IMR-90 (cell line): ENCODE data around the gene DYSF. TPM values are rescaled to one million over a fixed set of nuclear protein-coding genes. Genes with fewer than 3 reads are reported as not detected.

ENCODE experiments used
- ATAC-seq: fragments of 200-7000 bp; cut with Tn5 transposase; 2 replicates; pipeline ENCODE4 v1.9.1; 2020; ENCODE audit warnings: low read depth, mild to moderate bottlenecking, moderate library complexity
- BruUV-seq: library from RNA; stranded (reverse); fragments of 400-500 nt; replicated peaks from 2 replicates; lab custom pipeline; 2021; lab: Mats Ljungman, UMichigan
- CTCF ChIA-PET: fragments of 300-600 bp; formaldehyde crosslinking; extraction: SDS; loops from one replicate; lab custom pipeline; 2021; ENCODE audit warnings: antibody characterized with exemption; lab: Yijun Ruan, JAX
- POLR2A ChIA-PET: fragments of 300-600 bp; sonication (Branson Sonifier 250); formaldehyde crosslinking; loops from one replicate; lab custom pipeline; 2022; ENCODE audit warnings: antibody characterized with exemption; ENCODE audit not compliant: unreplicated experiment; lab: Charles Lee
- DNase-seq: peaks from one replicate; pipeline ENCODE4 v3.0.0; 2013
- H2AFZ ChIP-seq: replicated peaks from 2 replicates; pipeline ENCODE3; 2013; ENCODE audit warnings: low read length, mild to moderate bottlenecking; ENCODE audit not compliant: poor library complexity
- H2AK5ac ChIP-seq: 2 replicates; pipeline ENCODE4 v1.6.1; 2013; ENCODE audit warnings: low read depth, low read length, inconsistent platforms
- H2AK9ac ChIP-seq: replicated peaks from 2 replicates; pipeline ENCODE3; 2013; ENCODE audit warnings: mild to moderate bottlenecking, low read depth, low read length, moderate library complexity; ENCODE audit not compliant: poor library complexity
- H2BK120ac ChIP-seq: 2 replicates; pipeline ENCODE4 v1.6.1; 2013; ENCODE audit warnings: low read depth, low read length, inconsistent platforms
- H2BK15ac ChIP-seq: 3 replicates; pipeline ENCODE4 v1.6.1; 2013; ENCODE audit warnings: low read depth, low read length, inconsistent platforms
- H2BK20ac ChIP-seq: 2 replicates; pipeline ENCODE4 v1.6.1; 2013; ENCODE audit warnings: low read depth, mild to moderate bottlenecking, inconsistent platforms, low read length, moderate library complexity
- H2BK5ac ChIP-seq: 2 replicates; pipeline ENCODE4 v1.6.1; 2013; ENCODE audit warnings: mild to moderate bottlenecking, low read depth, low read length, inconsistent platforms; ENCODE audit not compliant: poor library complexity, severe bottlenecking
- H3K14ac ChIP-seq: replicated peaks from 2 replicates; pipeline ENCODE4 v1.6.1; 2013; ENCODE audit warnings: low read depth, low read length, inconsistent platforms
- H3K18ac ChIP-seq: 2 replicates; pipeline ENCODE4 v1.6.1; 2013; ENCODE audit warnings: low read depth, low read length, control low read depth
- H3K23ac ChIP-seq: 2 replicates; pipeline ENCODE4 v1.6.1; 2013; ENCODE audit warnings: low read depth, low read length, inconsistent platforms
- H3K27ac ChIP-seq: 2 replicates; pipeline ENCODE4 v1.5.1; 2013; ENCODE audit warnings: mild to moderate bottlenecking, control low read depth, low read length; ENCODE audit not compliant: insufficient read depth
- H3K27me3 ChIP-seq: 2 replicates; pipeline ENCODE4 v1.6.1; 2013; ENCODE audit warnings: low read length; ENCODE audit not compliant: control insufficient read depth, insufficient read depth
- H3K36me3 ChIP-seq: 2 replicates; pipeline ENCODE4 v1.6.1; 2013; ENCODE audit warnings: low read length, mixed read lengths; ENCODE audit not compliant: control insufficient read depth, insufficient read depth
- H3K4ac ChIP-seq: 2 replicates; pipeline ENCODE4 v1.6.1; 2013; ENCODE audit warnings: low read depth, low read length, inconsistent platforms
- H3K4me1 ChIP-seq: 2 replicates; pipeline ENCODE4 v1.6.1; 2013; ENCODE audit warnings: low read length, mixed read lengths; ENCODE audit not compliant: control insufficient read depth, insufficient read depth
- H3K4me2 ChIP-seq: 2 replicates; pipeline ENCODE4 v1.6.1; 2013; ENCODE audit warnings: low read depth, mild to moderate bottlenecking, control low read depth, low read length, moderate library complexity
- H3K4me3 ChIP-seq: 2 replicates; pipeline ENCODE4 v1.5.1; 2013; ENCODE audit warnings: low read depth, mild to moderate bottlenecking, control low read depth, low read length, moderate library complexity; ENCODE audit not compliant: insufficient read depth
- H3K56ac ChIP-seq: 2 replicates; pipeline ENCODE4 v1.6.1; 2013; ENCODE audit warnings: low read length, inconsistent platforms; ENCODE audit not compliant: insufficient read depth; ENCODE audit errors: extremely low read depth
- H3K79me1 ChIP-seq, 2 experiments: 2 replicates each; pipeline ENCODE4 v1.6.1; 2013; ENCODE audit warnings: low read length in 2 of 2, inconsistent platforms in 1 of 2, low read depth in 1 of 2
- H3K9ac ChIP-seq: 2 replicates; pipeline ENCODE4 v1.6.1; 2013; ENCODE audit warnings: low read depth, low read length, control low read depth
- H3K9me1 ChIP-seq: 2 replicates; pipeline ENCODE4 v1.6.1; 2013; ENCODE audit warnings: low read length, inconsistent platforms; ENCODE audit not compliant: insufficient read depth
- H3K9me3 ChIP-seq: 2 replicates; pipeline ENCODE4 v1.6.1; 2013; ENCODE audit warnings: low read length; ENCODE audit not compliant: control insufficient read depth, insufficient read depth
- H4K20me1 ChIP-seq: 2 replicates; pipeline ENCODE4 v1.6.1; 2013; ENCODE audit warnings: low read length, inconsistent platforms; ENCODE audit not compliant: insufficient read depth
- H4K5ac ChIP-seq: 2 replicates; pipeline ENCODE4 v1.6.1; 2013; ENCODE audit warnings: mild to moderate bottlenecking, low read depth, low read length, control low read depth
- H4K8ac ChIP-seq, 2 experiments: 2 replicates each; pipeline ENCODE4 v1.6.1; 2013; ENCODE audit warnings: low read depth in 2 of 2, low read length in 2 of 2, control low read depth in 1 of 2, inconsistent platforms in 1 of 2
- H4K91ac ChIP-seq: 2 replicates; pipeline ENCODE4 v1.6.1; 2013; ENCODE audit warnings: low read depth, low read length, inconsistent platforms; ENCODE audit not compliant: insufficient read depth
- BHLHE40 ChIP-seq: fragments of 150-350 bp; IDR thresholded peaks from 2 replicates; pipeline ENCODE4 v1.6.1; 2016; ENCODE audit warnings: mild to moderate bottlenecking, low read depth, low read length
- CEBPB ChIP-seq: IDR thresholded peaks from 2 replicates; pipeline ENCODE4 v1.6.1; 2012; ENCODE audit warnings: low read depth, low read length, improper control_type of control experiment
- CHD1 ChIP-seq: IDR thresholded peaks from 2 replicates; pipeline ENCODE4 v1.6.1; 2012; ENCODE audit warnings: low read depth, low read length, improper control_type of control experiment
- ELK1 ChIP-seq: fragments of 150-350 bp; IDR thresholded peaks from 2 replicates; pipeline ENCODE4 v1.6.1; 2016; ENCODE audit warnings: low read depth, mild to moderate bottlenecking, low read length, moderate library complexity, borderline replicate concordance
- FOS ChIP-seq: fragments of 150-350 bp; IDR thresholded peaks from 2 replicates; pipeline ENCODE4 v1.6.1; 2016; ENCODE audit warnings: low read depth, low read length
- MAFK ChIP-seq: IDR thresholded peaks from 2 replicates; pipeline ENCODE4 v1.6.1; 2012; ENCODE audit warnings: low read depth, low read length, improper control_type of control experiment
- MXI1 ChIP-seq: IDR thresholded peaks from 2 replicates; pipeline ENCODE4 v1.6.1; 2012; ENCODE audit warnings: low read depth, mild to moderate bottlenecking, low read length, moderate library complexity, borderline replicate concordance
- POLR2A ChIP-seq: IDR thresholded peaks from 2 replicates; pipeline ENCODE4 v1.6.1; 2012; ENCODE audit warnings: mild to moderate bottlenecking, low read depth, low read length
- RAD21 ChIP-seq: IDR thresholded peaks from 2 replicates; pipeline ENCODE4 v1.6.1; 2012; ENCODE audit warnings: low read length, improper control_type of control experiment
- RFX5 ChIP-seq: IDR thresholded peaks from 2 replicates; pipeline ENCODE4 v1.8.0; 2012; ENCODE audit warnings: low read depth, mild to moderate bottlenecking, low read length, moderate library complexity
- SMC3 ChIP-seq: fragments of 150-350 bp; IDR thresholded peaks from 2 replicates; pipeline ENCODE4 v1.6.1; 2016; ENCODE audit warnings: low read depth, mild to moderate bottlenecking, antibody characterized with exemption, low read length, moderate library complexity
- USF2 ChIP-seq: fragments of 150-350 bp; IDR thresholded peaks from 2 replicates; pipeline ENCODE4 v1.6.1; 2017; ENCODE audit warnings: mild to moderate bottlenecking, antibody characterized with exemption, low read length, low read depth
- WGBS, 2 experiments: methylation state at CpG; one replicate each; pipeline versions ENCODE4 v1.1.5 to v1.1.7; 2013; ENCODE audit warnings: missing lambda C conversion rate in 2 of 2; ENCODE audit not compliant: insufficient read length in 1 of 2; ENCODE audit errors: extremely low coverage in 2 of 2; 5-methylcytosine and 5-hydroxymethylcytosine counted together
- dilution Hi-C: fragments of 300-500 bp; cut with HindIII; formaldehyde crosslinking; loops from one replicate; pipeline ENCODE4 v1.14.3; 2018; ENCODE audit warnings: low sequenced_read_pairs; ENCODE audit not compliant: unreplicated experiment
- in situ Hi-C: fragments of 300-500 bp; cut with MboI; formaldehyde crosslinking; loops from 3 replicates; pipeline ENCODE4 v1.14.3; 2019; ENCODE audit warnings: low sequenced_read_pairs, inconsistent platforms, mixed read lengths
- intact Hi-C: fragments of 100-400 bp; cut with micrococcal nuclease; formaldehyde crosslinking; loops from 2 replicates; pipeline ENCODE4 v1.10.0; 2022
- polyA plus RNA-seq, 3 experiments: library from polyadenylated mRNA; depleted of rRNA; stranded (reverse); fragments of >200 nt; gene quantifications; 2 replicates each; pipeline ENCODE4 v1.2.3, GENCODE V29; 2012; ENCODE audit warnings: low replicate concordance in 1 of 3
- total RNA-seq: library from RNA; depleted of rRNA; stranded (reverse); fragments of >200 nt; gene quantifications from 2 replicates; pipeline ENCODE4 v1.2.3, GENCODE V29; 2012

DYSF gene
- total and polyA plus RNA-seq, 2 of the 4 experiments (the other 2 are of a cell fraction) = 0.09 to 0.18 TPM

- H3K4me1 ChIP-seq = no peaks in the 10 kb centered on the region
- POLR2A ChIA-PET = no interaction called here
- H3K4ac ChIP-seq = no peak overlapping the region
- no peak for ATAC-seq
- H3K4me3 ChIP-seq = no peak overlapping the region
- no peak overlapping the region for H3K4me2 ChIP-seq
- in situ Hi-C loops = no loop called here
- TF ChIP-seq FOS (no peak), USF2 (no peak), CEBPB (no peak), MAFK (no peak), SMC3 (no peak), POLR2A (no peak), RAD21 (no peak), BHLHE40 (no peak), RFX5 (no peak), ELK1 (no peak), MXI1 (no peak), CHD1 (no peak)
- H3K9ac ChIP-seq = no peak overlapping the region
- WGBS, 2 experiments = 82% methylated on average over 5 of the region's 7 CpGs; no CpG with 5 or more reads in 1 of the 2 experiments
- no peak overlapping the region for H2AK5ac ChIP-seq
- no peak overlapping the region for H3K23ac ChIP-seq
- H3K79me1 ChIP-seq = no peaks in the 10 kb centered on the region
- no peak overlapping the region for H3K14ac ChIP-seq
- no peaks in the 10 kb centered on the region for H3K9me3 ChIP-seq
- H2BK20ac ChIP-seq = no peak overlapping the region
- no peak overlapping the region for H2AFZ ChIP-seq
- no peak overlapping the region for H3K56ac ChIP-seq
- no peak overlapping the region for H4K91ac ChIP-seq
- H2BK15ac ChIP-seq = no peak overlapping the region
- H3K27ac ChIP-seq = no peak overlapping the region
- no peak overlapping the region for H2BK5ac ChIP-seq
- no TSS peak for BruUV-seq
- H4K8ac ChIP-seq = no peak overlapping the region
- peaks cover 42% of the 10 kb centered on the region for H3K27me3 ChIP-seq
- CTCF ChIA-PET = interaction anchor here (0.6 to 3.1 kb wide), 6 partner anchors 9 to 384 kb away, joined by 3 to 30 read pairs (median 4); no protein-coding TSS in a partner anchor
- intact Hi-C loops = loop anchor here (1.0 to 10.0 kb wide), 7 partner anchors 188 to 1137 kb away; no protein-coding TSS in a partner anchor
- dilution Hi-C loops = no loop called here
- H4K20me1 ChIP-seq = no peaks in the 10 kb centered on the region
- no peak overlapping the region for H4K5ac ChIP-seq
- no peak overlapping the region for H3K18ac ChIP-seq
- no peaks in the 10 kb centered on the region for H3K9me1 ChIP-seq
- no peak overlapping the region for H2BK120ac ChIP-seq
- H3K36me3 ChIP-seq = no peaks in the 10 kb centered on the region
- DNase-seq = no peak
- H2AK9ac ChIP-seq = no peak overlapping the region
Observed at GRCh38 chr2:71610671-71611070, 157.3 kb downstream of the DYSF start.
